Glutamatergic neuron (in vitro differentiated cells): Measurements from ENCODE around the gene SMG6. TPM values are rescaled to one million over a fixed set of nuclear protein-coding genes. Genes with fewer than 3 reads are reported as not detected.
A peak's percentile ranks its signal among the peaks of the same experiment; 100 is the strongest.

ENCODE experiments used
- DNase-seq: peaks from one replicate; pipeline ENCODE4 v3.0.0; 2022
- H3K27ac Mint-ChIP-seq: one replicate; pipeline ENCODE4 v1.8.0; 2020; ENCODE audit warnings: mild to moderate bottlenecking, mixed read lengths, inconsistent platforms; ENCODE audit not compliant: unreplicated experiment
- H3K27me3 Mint-ChIP-seq: one replicate; pipeline ENCODE4 v1.8.0; 2020; ENCODE audit warnings: mild to moderate bottlenecking, moderate library complexity, mixed read lengths, inconsistent platforms; ENCODE audit not compliant: unreplicated experiment
- H3K36me3 Mint-ChIP-seq: one replicate; pipeline ENCODE4 v1.8.0; 2020; ENCODE audit warnings: mild to moderate bottlenecking, mixed read lengths, inconsistent platforms; ENCODE audit not compliant: unreplicated experiment
- H3K4me1 Mint-ChIP-seq: one replicate; pipeline ENCODE4 v1.8.0; 2020; ENCODE audit warnings: mild to moderate bottlenecking, low read depth, mixed read lengths, inconsistent platforms; ENCODE audit not compliant: unreplicated experiment
- H3K4me3 Mint-ChIP-seq: one replicate; pipeline ENCODE4 v1.8.0; 2020; ENCODE audit warnings: mild to moderate bottlenecking, mixed read lengths, inconsistent platforms; ENCODE audit not compliant: unreplicated experiment
- H3K9me3 Mint-ChIP-seq: one replicate; pipeline ENCODE4 v1.8.0; 2020; ENCODE audit warnings: mild to moderate bottlenecking, moderate library complexity, mixed read lengths, inconsistent platforms; ENCODE audit not compliant: unreplicated experiment
- total RNA-seq: library from RNA; stranded (reverse); fragmentation: NEBNext Ultra II Directional; extraction: Animal tissue kit (Norgen Biotek cat#: 25700); gene quantifications from one replicate; pipeline ENCODE4 v1.2.1, GENCODE V29; 2021; ENCODE audit not compliant: unreplicated experiment
- TF ChIP-seq, protein P1 (sequence below): fragments of 200-600 bp; sonication (generic); IDR thresholded peaks from one replicate; pipeline ENCODE4 v1.5.0; 2021; ENCODE audit not compliant: partially characterized antibody, unreplicated experiment

Gene SMG6
- total RNA-seq, 1 donor from 2014 or later = 42.7 TPM

DNA sequence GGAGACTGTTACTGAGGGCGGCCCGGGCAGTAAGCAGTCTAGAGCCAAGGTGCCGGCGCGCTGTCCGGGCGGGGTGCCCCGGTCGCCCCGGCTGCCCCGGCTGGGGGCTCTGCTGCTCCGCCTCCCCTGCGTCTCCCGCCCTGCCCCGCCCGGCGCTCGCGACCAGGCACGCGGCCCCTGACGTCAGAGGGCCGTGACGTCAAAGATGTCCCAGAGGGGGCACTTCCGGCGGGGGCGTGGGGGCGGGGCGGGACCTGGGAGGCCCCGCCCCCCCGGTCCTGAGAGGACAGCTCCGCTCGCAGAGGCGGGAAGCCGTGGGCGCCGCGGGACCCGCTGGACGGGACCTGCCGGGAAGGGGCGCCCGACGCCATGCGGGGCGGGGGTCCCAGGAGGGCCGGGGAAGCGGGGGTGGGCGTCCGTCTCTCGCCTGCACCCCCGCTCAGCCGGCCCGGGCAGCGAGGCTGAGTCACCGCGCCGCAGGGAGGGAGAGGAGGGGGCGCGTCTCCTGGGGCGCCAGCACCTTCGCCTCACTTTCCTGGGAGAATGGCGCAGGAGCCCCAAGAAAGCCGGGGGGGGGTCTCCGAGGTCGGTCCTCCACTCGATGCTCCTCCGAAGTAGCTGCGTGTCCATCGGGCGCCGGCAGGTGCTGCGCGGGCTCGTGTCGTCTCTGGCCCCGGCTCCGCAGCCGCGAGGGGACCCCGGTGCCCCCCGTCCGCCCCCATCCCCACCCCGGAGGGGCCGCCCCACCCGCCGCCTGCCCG, 253.1 kb downstream of the SMG6 start:
- Mint-ChIP-seq H3K36me3 (no peaks in the 10 kb centered on the region), H3K4me3 (no peak overlapping the region), H3K27me3 (peaks cover 14% of the 10 kb centered on the region), H3K4me1 (peaks cover 3% of the 10 kb centered on the region), H3K27ac (no peak overlapping the region), H3K9me3 (peaks cover 9% of the 10 kb centered on the region)
- peak; percentile 83 for DNase-seq
- TF ChIP-seq, protein P1, sequence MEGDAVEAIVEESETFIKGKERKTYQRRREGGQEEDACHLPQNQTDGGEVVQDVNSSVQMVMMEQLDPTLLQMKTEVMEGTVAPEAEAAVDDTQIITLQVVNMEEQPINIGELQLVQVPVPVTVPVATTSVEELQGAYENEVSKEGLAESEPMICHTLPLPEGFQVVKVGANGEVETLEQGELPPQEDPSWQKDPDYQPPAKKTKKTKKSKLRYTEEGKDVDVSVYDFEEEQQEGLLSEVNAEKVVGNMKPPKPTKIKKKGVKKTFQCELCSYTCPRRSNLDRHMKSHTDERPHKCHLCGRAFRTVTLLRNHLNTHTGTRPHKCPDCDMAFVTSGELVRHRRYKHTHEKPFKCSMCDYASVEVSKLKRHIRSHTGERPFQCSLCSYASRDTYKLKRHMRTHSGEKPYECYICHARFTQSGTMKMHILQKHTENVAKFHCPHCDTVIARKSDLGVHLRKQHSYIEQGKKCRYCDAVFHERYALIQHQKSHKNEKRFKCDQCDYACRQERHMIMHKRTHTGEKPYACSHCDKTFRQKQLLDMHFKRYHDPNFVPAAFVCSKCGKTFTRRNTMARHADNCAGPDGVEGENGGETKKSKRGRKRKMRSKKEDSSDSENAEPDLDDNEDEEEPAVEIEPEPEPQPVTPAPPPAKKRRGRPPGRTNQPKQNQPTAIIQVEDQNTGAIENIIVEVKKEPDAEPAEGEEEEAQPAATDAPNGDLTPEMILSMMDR = no peak

DNA sequence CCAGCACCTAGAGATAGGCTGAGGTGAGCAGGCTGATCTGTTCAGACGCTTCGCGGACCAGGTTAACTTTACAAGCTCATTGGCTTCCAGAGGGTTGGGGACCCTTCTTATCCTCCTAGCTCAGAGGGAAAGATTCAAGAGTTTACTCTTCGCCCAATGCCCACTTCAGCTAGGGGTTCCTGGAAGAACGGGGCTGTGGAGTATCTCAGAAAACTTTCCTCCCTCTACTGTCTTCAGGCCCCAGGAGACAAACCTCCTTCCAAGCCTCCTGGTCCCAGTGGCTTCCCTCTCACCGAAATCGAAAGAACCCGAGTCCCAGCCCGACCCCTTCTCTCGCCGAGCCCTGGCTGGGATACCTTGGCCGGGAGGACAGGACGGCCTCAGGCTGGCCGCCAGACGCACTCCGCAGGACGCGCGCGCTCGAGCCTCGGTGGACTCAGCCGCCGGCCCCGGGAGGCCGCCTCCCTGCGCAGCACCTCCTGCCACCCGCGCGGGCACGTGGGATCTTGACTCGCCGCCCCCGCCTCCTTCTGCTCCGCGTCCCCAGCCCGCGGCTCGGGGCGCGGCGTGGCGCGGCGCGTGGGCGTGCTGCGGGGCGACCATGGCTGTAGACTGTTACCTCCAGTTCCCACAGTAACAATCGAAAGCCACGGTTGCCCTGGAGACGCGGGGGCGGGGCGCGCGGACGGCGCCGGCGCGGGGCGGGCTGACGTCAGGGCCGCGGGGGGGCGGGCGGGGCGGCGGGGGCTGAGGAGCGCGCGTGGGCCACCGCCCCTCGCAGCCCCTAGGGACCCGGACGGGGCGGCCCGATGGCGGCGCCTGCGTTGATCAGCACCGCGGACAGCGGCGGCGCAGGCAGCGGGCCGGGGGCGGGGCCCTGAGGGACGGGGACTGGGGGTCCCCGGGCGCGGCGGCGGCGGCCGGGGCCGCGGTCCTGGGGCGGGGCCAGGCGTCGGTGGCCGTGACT, 254.0 kb downstream of the SMG6 start:
- H3K27me3 Mint-ChIP-seq = peaks cover 14% of the 10 kb centered on the region
- TF ChIP-seq, protein P1 = no peak
- H3K36me3 Mint-ChIP-seq = no peaks in the 10 kb centered on the region
- peaks cover 3% of the 10 kb centered on the region for H3K4me1 Mint-ChIP-seq
- peak overlapping the region; percentile 78 for H3K4me3 Mint-ChIP-seq
- peak overlapping the region; percentile 84 for H3K27ac Mint-ChIP-seq
- peaks cover 9% of the 10 kb centered on the region for H3K9me3 Mint-ChIP-seq
- peak; percentile 90 for DNase-seq

DNA sequence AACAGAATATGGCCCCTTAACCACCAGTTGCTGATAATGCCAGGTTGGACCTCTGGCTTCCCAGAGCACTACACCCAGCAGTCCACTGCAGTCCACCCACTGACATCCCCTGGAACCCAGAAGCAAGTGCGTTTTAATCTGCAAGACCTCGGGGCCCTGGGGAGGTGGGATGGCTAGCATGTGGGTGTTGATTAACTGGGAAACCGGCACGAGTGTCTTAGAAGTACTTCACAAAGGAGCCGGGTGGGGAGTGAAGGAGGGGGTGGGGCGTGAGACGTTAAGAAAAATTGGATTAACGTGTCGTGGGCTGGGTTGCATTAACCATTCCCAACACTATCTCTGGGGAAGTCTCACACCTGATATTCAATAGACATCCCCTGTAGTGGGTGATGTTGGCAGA, 254.8 kb downstream of the SMG6 start:
- no peak overlapping the region for H3K27ac Mint-ChIP-seq
- peaks cover 3% of the 10 kb centered on the region for H3K4me1 Mint-ChIP-seq
- peaks cover 14% of the 10 kb centered on the region for H3K27me3 Mint-ChIP-seq
- peak overlapping the region; percentile 78 for H3K4me3 Mint-ChIP-seq
- no peaks in the 10 kb centered on the region for H3K36me3 Mint-ChIP-seq
- TF ChIP-seq, protein P1 = no peak
- H3K9me3 Mint-ChIP-seq = peaks cover 9% of the 10 kb centered on the region
- DNase-seq = no peak

DNA sequence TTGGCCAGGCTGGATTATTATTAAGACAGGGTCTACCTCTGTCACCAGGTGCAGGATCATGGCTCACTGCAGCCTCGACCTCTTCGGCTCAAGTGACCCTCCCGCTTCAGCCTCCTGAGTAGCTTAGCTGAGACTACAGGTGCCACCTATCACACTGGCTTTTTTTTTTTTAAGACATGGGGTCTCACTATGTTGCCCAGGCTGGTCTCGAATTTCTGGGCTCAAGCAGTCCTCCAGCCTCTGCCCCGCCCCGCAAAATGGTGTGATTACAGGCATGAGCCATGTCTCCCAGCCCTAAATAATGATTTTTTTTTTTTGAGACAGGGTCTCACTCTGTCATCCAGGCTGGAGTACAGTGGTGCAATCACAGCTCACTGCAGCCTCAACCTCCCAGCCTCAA, 256.0 kb downstream of the SMG6 start:
- H3K27me3 Mint-ChIP-seq = peaks cover 14% of the 10 kb centered on the region
- TF ChIP-seq, protein P1 = no peak
- H3K4me1 Mint-ChIP-seq = peaks cover 6% of the 10 kb centered on the region
- no peaks in the 10 kb centered on the region for H3K36me3 Mint-ChIP-seq
- no peak for DNase-seq
- peaks cover 5% of the 10 kb centered on the region for H3K9me3 Mint-ChIP-seq
- no peak overlapping the region for H3K4me3 Mint-ChIP-seq
- no peak overlapping the region for H3K27ac Mint-ChIP-seq
